PC-3 (cell line): Measurements from ENCODE around the gene RPL6.

Experiments
- CTCF ChIP-seq: fragments of 300-600 bp; sonication (generic); conservative IDR thresholded peaks from 2 replicates; pipeline ENCODE4 v1.5.1; 2017; ENCODE audit warnings: antibody characterized with exemption, low read depth, mild to moderate bottlenecking, low read length
- EZH2phosphoT487 ChIP-seq: fragments of 300-600 bp; sonication (generic); IDR thresholded peaks from 2 replicates; pipeline ENCODE4 v1.6.1; 2018; ENCODE audit warnings: mild to moderate bottlenecking, antibody characterized with exemption, low read length, borderline replicate concordance

- TF ChIP-seq EZH2phosphoT487 (no peak), CTCF (no peak)
These were observed 26.5 kb downstream of the RPL6 start for GRCh38 chr12:112382866-112383265.
